HepG2 (cell line): ENCODE measurements around the gene SLC25A52. TPM values are rescaled to one million over a fixed set of nuclear protein-coding genes. Genes with fewer than 3 reads are reported as not detected.

Experiments
- FIP1L1 ChIP-seq: fragments of 200-400 bp; formaldehyde crosslinking; IDR thresholded peaks from 2 replicates; pipeline ENCODE4 v1.6.1; 2018; ENCODE audit warnings: low read depth, mild to moderate bottlenecking, low read length, moderate library complexity, borderline replicate concordance; ENCODE audit not compliant: insufficient read depth
- FOSL1 ChIP-seq: sonication (generic); formaldehyde crosslinking; IDR thresholded peaks from 2 replicates; pipeline ENCODE4 v1.9.0; 2021; ENCODE audit warnings: missing genetic modification reagents, borderline replicate concordance
- FOSL2 ChIP-seq: sonication (generic); formaldehyde crosslinking; IDR thresholded peaks from 2 replicates; pipeline ENCODE4 v1.4.0; 2020; ENCODE audit warnings: missing genetic modification reagents
- HCFC1 ChIP-seq: fragments of 150-350 bp; IDR thresholded peaks from 2 replicates; pipeline ENCODE4 v1.6.1; 2014; ENCODE audit warnings: low read depth, low read length
- MLXIP ChIP-seq: sonication (generic); formaldehyde crosslinking; IDR thresholded peaks from 2 replicates; pipeline ENCODE4 v1.9.0; 2021; ENCODE audit warnings: missing genetic modification reagents, borderline replicate concordance
- MXD1 ChIP-seq: sonication (generic); formaldehyde crosslinking; IDR thresholded peaks from 2 replicates; pipeline ENCODE4 v1.4.0; 2020; ENCODE audit warnings: mild to moderate bottlenecking, missing genetic modification reagents
- NFYC ChIP-seq: IDR thresholded peaks from 2 replicates; pipeline ENCODE4 v1.6.1; 2016; ENCODE audit warnings: missing genetic modification reagents, missing compliant biosample characterization
- RCOR2 ChIP-seq: IDR thresholded peaks from 2 replicates; pipeline ENCODE4 v1.6.1; 2016; ENCODE audit warnings: missing biosample characterization, missing genetic modification reagents
- SAP130 ChIP-seq: IDR thresholded peaks from 2 replicates; pipeline ENCODE4 v1.6.1; 2016; ENCODE audit warnings: low read depth
- SMAD9 ChIP-seq: sonication (generic); formaldehyde crosslinking; IDR thresholded peaks from 2 replicates; pipeline ENCODE4 v1.5.1; 2020; ENCODE audit warnings: mild to moderate bottlenecking, missing genetic modification reagents
- SMARCC2 ChIP-seq: fragments of 450-650 bp; IDR thresholded peaks from 2 replicates; pipeline ENCODE4 v1.6.1; 2017; ENCODE audit warnings: antibody characterized with exemption, mild to moderate bottlenecking
- SP140L ChIP-seq: sonication (generic); formaldehyde crosslinking; IDR thresholded peaks from 2 replicates; pipeline ENCODE4 v1.4.0; 2020; ENCODE audit warnings: missing genetic modification reagents, borderline replicate concordance
- ZNF407 ChIP-seq: sonication (generic); formaldehyde crosslinking; IDR thresholded peaks from one replicate; pipeline ENCODE4 v1.5.1; 2020; ENCODE audit warnings: mild to moderate bottlenecking, missing genetic modification reagents; ENCODE audit errors: not compliant biosample characterization
- ZNF691 ChIP-seq: sonication (generic); formaldehyde crosslinking; IDR thresholded peaks from 2 replicates; pipeline ENCODE4 v1.4.0; 2020; ENCODE audit warnings: missing genetic modification reagents, low read depth, mild to moderate bottlenecking, borderline replicate concordance
- polyA plus RNA-seq, 8 experiments: library from polyadenylated mRNA; depleted of rRNA in 3 of 8; stranded (reverse) in 7 of 8; unstranded in 1 of 8; fragments of >200 nt; fragmentation: Illumina TruSeq in 4 of 8; extraction: Trizol in 4 of 8; gene quantifications; 2 replicates each; pipeline versions ENCODE4 v1.2.1 to v1.2.3, GENCODE V29; 2011 to 2016; ENCODE audit warnings: low read depth in 4 of 8, missing spikeins in 1 of 8, mixed read lengths in 1 of 8; ENCODE audit not compliant: insufficient read depth in 1 of 8
- total RNA-seq, 5 experiments: library from RNA; depleted of rRNA; stranded (reverse); fragments of >200 nt; fragmentation: Illumina TruSeq; extraction: Trizol; gene quantifications; 2 replicates each; pipeline ENCODE4 v1.2.3, GENCODE V29; 2016; ENCODE audit warnings: low read depth in 1 of 5

The SLC25A52 gene
- total and polyA plus RNA-seq, 2 of the 13 experiments (the other 11 are each of a cell fraction or from before 2014, with no cell fraction given), result 0.46 TPM; not detected in 1

GRCh38 chr18:31738460-31739407, 21.9 kb downstream of the SLC25A52 start (continued):
- TF ChIP-seq ZNF407 (CRISPR knock-in tag) (no peak), NFYC (CRISPR knock-in tag) (peak; percentile 37), RCOR2 (CRISPR knock-in tag) (no peak), SP140L (CRISPR knock-in tag) (no peak), MXD1 (no peak), ZNF691 (CRISPR knock-in tag) (no peak), FOSL2 (CRISPR knock-in tag) (peak; percentile 99), FOSL1 (CRISPR knock-in tag) (peak; percentile 85), HCFC1 (no peak), SAP130 (CRISPR knock-in tag) (peak; percentile 43; the same call in 1 of the 2 replicates), MLXIP (CRISPR knock-in tag) (no peak), FIP1L1 (no peak), SMAD9 (no peak), SMARCC2 (no peak)
